Mesothelial cell of epicardium (in vitro differentiated cells): ENCODE data around the gene TRIM31. TPM values are rescaled to one million over a fixed set of nuclear protein-coding genes. Genes with fewer than 3 reads are reported as not detected.

Experiments used
- DNase-seq, 2 experiments: peaks; one replicate each; pipeline ENCODE4 v3.0.0; 2021; ENCODE audit warnings: low spot score in 2 of 2; ENCODE audit not compliant: unreplicated experiment in 2 of 2
- H3K27ac Mint-ChIP-seq: 2 replicates; pipeline ENCODE4 v1.8.0; 2021; ENCODE audit warnings: mixed read lengths
- H3K27me3 Mint-ChIP-seq: 2 replicates; pipeline ENCODE4 v1.8.0; 2021; ENCODE audit warnings: low read depth, mixed read lengths
- H3K36me3 Mint-ChIP-seq: 2 replicates; pipeline ENCODE4 v1.8.0; 2021; ENCODE audit warnings: mixed read lengths
- H3K4me1 Mint-ChIP-seq: 2 replicates; pipeline ENCODE4 v1.8.0; 2021; ENCODE audit warnings: mixed read lengths
- H3K4me3 Mint-ChIP-seq: 2 replicates; pipeline ENCODE4 v1.8.0; 2021; ENCODE audit warnings: mild to moderate bottlenecking, moderate library complexity, mixed read lengths
- H3K9me3 Mint-ChIP-seq: 2 replicates; pipeline ENCODE4 v1.8.0; 2021; ENCODE audit warnings: mixed read lengths
- total RNA-seq: library from RNA; stranded (reverse); gene quantifications from 3 replicates; pipeline ENCODE4 v1.2.1, GENCODE V29; 2021
- TF ChIP-seq, protein P1 (sequence below): fragments of 200-600 bp; sonication (generic); IDR thresholded peaks from one replicate; pipeline ENCODE4 v1.5.0; 2021; ENCODE audit warnings: antibody characterized with exemption; ENCODE audit not compliant: unreplicated experiment

TRIM31 gene
- total RNA-seq, 1 donor from 2014 or later: not detected

- H3K36me3 Mint-ChIP-seq: no peaks in the 10 kb centered on the region
Observed at GRCh38 chr6:30135757-30136156, 22.9 kb upstream of the TRIM31 start, which contains the start of gene TRIM40. Gene TRIM40, plus strand, starts transcription at chr6:30136140. Its CDS starts 897 bp downstream, at chr6:30137037.

DNA sequence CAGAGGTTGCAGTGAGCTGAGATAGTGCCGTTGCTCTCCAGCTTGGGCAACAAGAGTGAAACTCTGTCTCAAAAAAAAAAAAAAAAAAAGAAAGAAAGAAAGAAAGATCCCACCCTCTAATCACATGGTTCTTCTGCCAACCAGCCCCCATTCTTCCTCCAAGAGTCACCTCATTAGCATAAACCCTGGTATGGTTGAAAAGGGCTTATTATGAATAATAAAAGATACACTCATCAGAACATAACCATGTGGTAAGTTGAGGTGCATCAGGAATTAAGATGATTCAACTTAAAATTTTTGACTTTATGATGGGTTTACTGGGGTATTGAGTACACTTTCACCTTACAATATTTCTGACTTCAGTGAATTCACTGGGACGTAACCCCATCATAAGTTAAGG, 22.3 kb upstream of the TRIM31 start:
- no peak for DNase-seq
- Mint-ChIP-seq H3K27me3 (peaks cover 90% of the 10 kb centered on the region), H3K27ac (no peak overlapping the region), H3K36me3 (no peaks in the 10 kb centered on the region), H3K4me3 (no peak overlapping the region), H3K4me1 (peaks cover 2% of the 10 kb centered on the region), H3K9me3 (no peaks in the 10 kb centered on the region)
- TF ChIP-seq, protein P1, sequence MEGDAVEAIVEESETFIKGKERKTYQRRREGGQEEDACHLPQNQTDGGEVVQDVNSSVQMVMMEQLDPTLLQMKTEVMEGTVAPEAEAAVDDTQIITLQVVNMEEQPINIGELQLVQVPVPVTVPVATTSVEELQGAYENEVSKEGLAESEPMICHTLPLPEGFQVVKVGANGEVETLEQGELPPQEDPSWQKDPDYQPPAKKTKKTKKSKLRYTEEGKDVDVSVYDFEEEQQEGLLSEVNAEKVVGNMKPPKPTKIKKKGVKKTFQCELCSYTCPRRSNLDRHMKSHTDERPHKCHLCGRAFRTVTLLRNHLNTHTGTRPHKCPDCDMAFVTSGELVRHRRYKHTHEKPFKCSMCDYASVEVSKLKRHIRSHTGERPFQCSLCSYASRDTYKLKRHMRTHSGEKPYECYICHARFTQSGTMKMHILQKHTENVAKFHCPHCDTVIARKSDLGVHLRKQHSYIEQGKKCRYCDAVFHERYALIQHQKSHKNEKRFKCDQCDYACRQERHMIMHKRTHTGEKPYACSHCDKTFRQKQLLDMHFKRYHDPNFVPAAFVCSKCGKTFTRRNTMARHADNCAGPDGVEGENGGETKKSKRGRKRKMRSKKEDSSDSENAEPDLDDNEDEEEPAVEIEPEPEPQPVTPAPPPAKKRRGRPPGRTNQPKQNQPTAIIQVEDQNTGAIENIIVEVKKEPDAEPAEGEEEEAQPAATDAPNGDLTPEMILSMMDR: no peak

More at GRCh38 chr6:30135757-30136156, 22.9 kb upstream of the TRIM31 start, which contains the start of gene TRIM40:
- no peak for DNase-seq
- Mint-ChIP-seq H3K4me1 (peaks cover 2% of the 10 kb centered on the region), H3K9me3 (no peaks in the 10 kb centered on the region), H3K4me3 (no peak within 1 kb of the TSS), H3K27ac (no peak within 1 kb of the TSS), H3K27me3 (peaks cover 90% of the 10 kb centered on the region)
- TF ChIP-seq, protein P1: no peak

- TF ChIP-seq, protein P1: no peak
- H3K36me3 Mint-ChIP-seq: no peaks in the 10 kb centered on the region
- H3K4me3 Mint-ChIP-seq: no peak overlapping the region
- no peak overlapping the region for H3K27ac Mint-ChIP-seq
- peaks cover 6% of the 10 kb centered on the region for H3K4me1 Mint-ChIP-seq
- H3K9me3 Mint-ChIP-seq: no peaks in the 10 kb centered on the region
- H3K27me3 Mint-ChIP-seq: peaks cover 92% of the 10 kb centered on the region
- DNase-seq: no peak
Observed at GRCh38 chr6:30131947-30132497, 19.1 kb upstream of the TRIM31 start.

GRCh38 chr6:30130887-30131862, 18.3 kb upstream of the TRIM31 start:
- Mint-ChIP-seq H3K4me1 (peaks cover 6% of the 10 kb centered on the region), H3K36me3 (no peaks in the 10 kb centered on the region), H3K27me3 (peaks cover 93% of the 10 kb centered on the region), H3K27ac (no peak overlapping the region), H3K9me3 (no peaks in the 10 kb centered on the region), H3K4me3 (no peak overlapping the region)
- DNase-seq: peak; percentile 37 to 53
- TF ChIP-seq, protein P1: peak; percentile 88

DNA sequence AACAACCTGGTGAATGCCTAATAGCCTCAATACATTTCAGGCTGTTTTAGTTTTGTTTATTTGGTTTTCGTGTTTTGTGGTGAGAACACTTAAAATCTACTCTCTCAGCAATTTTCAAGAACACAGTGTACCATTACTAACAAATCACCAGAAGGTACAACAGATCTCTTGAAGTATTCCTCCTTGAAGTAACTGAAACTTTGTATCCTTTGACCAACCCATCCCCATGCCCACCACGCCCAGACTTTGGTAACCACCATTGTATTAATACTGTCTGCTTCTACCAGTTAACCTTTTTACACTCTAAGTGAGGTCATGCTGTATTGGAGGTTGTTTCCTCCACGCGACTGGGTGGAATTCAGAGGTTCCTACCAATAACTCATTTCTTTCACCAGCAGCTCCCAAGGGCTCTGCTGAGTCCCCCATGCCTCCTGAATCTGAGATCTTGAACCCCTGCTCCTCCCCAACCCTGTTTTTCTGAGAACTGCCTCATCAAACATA, 17.3 kb upstream of the TRIM31 start:
- Mint-ChIP-seq H3K27ac (no peak overlapping the region), H3K27me3 (peaks cover 93% of the 10 kb centered on the region), H3K36me3 (no peaks in the 10 kb centered on the region), H3K4me3 (no peak overlapping the region), H3K9me3 (no peaks in the 10 kb centered on the region), H3K4me1 (peaks cover 6% of the 10 kb centered on the region)
- no peak for DNase-seq
- TF ChIP-seq, protein P1: no peak
